Measurements from ENCODE around the gene KCNH4. TPM values are rescaled to one million over a fixed set of nuclear protein-coding genes. Genes with fewer than 3 reads are reported as not detected.

Gene KCNH4
- polyA plus RNA-seq, 1 donor (not counting 4 experiments of a cell fraction or from before 2014, with no cell fraction given) = not detected

- Histone ChIP-seq H3K79me2 (ENCODE audit: control insufficient read depth, insufficient read depth, low read length) (no peaks in the 10 kb centered on the region), H3K9me1 (ENCODE audit: control insufficient read depth, extremely low read depth, insufficient read depth, low read length) (no peaks in the 10 kb centered on the region), H3K4me1 (ENCODE audit: control insufficient read depth, extremely low read depth, insufficient read depth, low read length) (peaks cover 6% of the 10 kb centered on the region), H4K20me1 (ENCODE audit: control insufficient read depth, extremely low read depth, insufficient read depth, low read length) (no peaks in the 10 kb centered on the region), H3K27ac (ENCODE audit: control insufficient read depth, insufficient read depth, low read length) (no peak overlapping the region), H3K9me3 (ENCODE audit: control insufficient read depth, low read depth, low read length) (no peaks in the 10 kb centered on the region), H3K27me3 (ENCODE audit: control insufficient read depth, extremely low read depth, insufficient read depth, low read length) (peaks cover 10% of the 10 kb centered on the region), H2AFZ (ENCODE audit: control insufficient read depth, low read length) (no peak overlapping the region), H3K9ac (ENCODE audit: control insufficient read depth, extremely low read depth, insufficient read depth, low read length) (no peak overlapping the region), H3K4me3 (ENCODE audit: control insufficient read depth in 2 of 3, extremely low read depth in 1 of 3, insufficient read depth in 2 of 3, low read depth in 1 of 3, low read length in 3 of 3) (no peak overlapping the region), H3K36me3 (ENCODE audit: control insufficient read depth in 2 of 2, extremely low read depth in 1 of 2, insufficient read depth in 2 of 2, low read length in 2 of 2) (no peaks in the 10 kb centered on the region), H3K4me2 (ENCODE audit: control insufficient read depth, extremely low read depth, insufficient read depth, low read depth, low read length) (no peak overlapping the region)
- TF ChIP-seq EZH2 (IDR thresholded peaks at IDR 0.05; ENCODE audit: low read length) = no peak
- no peak for TF ChIP-seq CTCF (optimal IDR thresholded peaks at IDR 0.05 in 1 of 3, IDR thresholded peaks at IDR 0.05 in 1 of 3, conservative IDR thresholded peaks at IDR 0.05 in 1 of 3; ENCODE audit: extremely low read depth in 1 of 3, insufficient read depth in 2 of 3, low read length in 3 of 3)
- dilution Hi-C loops (cut with MboI; ENCODE audit: extremely low pct_ligation_motif_present, low sequenced_read_pairs) = no loop called here
- FAIRE-seq (no peak), DNase-seq (ENCODE audit: low read depth, low spot score) (no peak)
Measured at GRCh38 chr17:42167807-42168206, 13.1 kb downstream of the KCNH4 start.

GRCh38 chr17:42166196-42166763 lies 14.7 kb downstream of the KCNH4 start:
- H3K4me1 ChIP-seq (ENCODE audit: control insufficient read depth, extremely low read depth, insufficient read depth, low read length) = peaks cover 3% of the 10 kb centered on the region
- DNase-seq (ENCODE audit: low read depth, low spot score) (no peak), FAIRE-seq (no peak)
- H3K4me2 ChIP-seq (ENCODE audit: control insufficient read depth, extremely low read depth, insufficient read depth, low read depth, low read length) = no peak overlapping the region
- H3K79me2 ChIP-seq (ENCODE audit: control insufficient read depth, insufficient read depth, low read length) = no peaks in the 10 kb centered on the region
- no peaks in the 10 kb centered on the region for H3K9me1 ChIP-seq (ENCODE audit: control insufficient read depth, extremely low read depth, insufficient read depth, low read length)
- H3K27ac ChIP-seq (ENCODE audit: control insufficient read depth, insufficient read depth, low read length) = no peak overlapping the region
- H3K27me3 ChIP-seq (ENCODE audit: control insufficient read depth, extremely low read depth, insufficient read depth, low read length) = peaks cover 3% of the 10 kb centered on the region
- no peaks in the 10 kb centered on the region for H3K9me3 ChIP-seq (ENCODE audit: control insufficient read depth, low read depth, low read length)
- H3K4me3 ChIP-seq (ENCODE audit: control insufficient read depth in 2 of 3, extremely low read depth in 1 of 3, insufficient read depth in 2 of 3, low read depth in 1 of 3, low read length in 3 of 3) = no peak overlapping the region
- no peaks in the 10 kb centered on the region for H3K36me3 ChIP-seq (ENCODE audit: control insufficient read depth in 2 of 2, extremely low read depth in 1 of 2, insufficient read depth in 2 of 2, low read length in 2 of 2)
- H4K20me1 ChIP-seq (ENCODE audit: control insufficient read depth, extremely low read depth, insufficient read depth, low read length) = no peaks in the 10 kb centered on the region
- TF ChIP-seq CTCF (optimal IDR thresholded peaks at IDR 0.05 in 1 of 3, IDR thresholded peaks at IDR 0.05 in 1 of 3, conservative IDR thresholded peaks at IDR 0.05 in 1 of 3; ENCODE audit: extremely low read depth in 1 of 3, insufficient read depth in 2 of 3, low read length in 3 of 3) (no peak), EZH2 (IDR thresholded peaks at IDR 0.05; ENCODE audit: low read length) (no peak)
- H3K9ac ChIP-seq (ENCODE audit: control insufficient read depth, extremely low read depth, insufficient read depth, low read length) = no peak overlapping the region
- no peak overlapping the region for H2AFZ ChIP-seq (ENCODE audit: control insufficient read depth, low read length)
- dilution Hi-C loops (cut with MboI; ENCODE audit: extremely low pct_ligation_motif_present, low sequenced_read_pairs) = no loop called here
